ENCODE data around the gene ITGB2.

The ITGB2 gene

DNA sequence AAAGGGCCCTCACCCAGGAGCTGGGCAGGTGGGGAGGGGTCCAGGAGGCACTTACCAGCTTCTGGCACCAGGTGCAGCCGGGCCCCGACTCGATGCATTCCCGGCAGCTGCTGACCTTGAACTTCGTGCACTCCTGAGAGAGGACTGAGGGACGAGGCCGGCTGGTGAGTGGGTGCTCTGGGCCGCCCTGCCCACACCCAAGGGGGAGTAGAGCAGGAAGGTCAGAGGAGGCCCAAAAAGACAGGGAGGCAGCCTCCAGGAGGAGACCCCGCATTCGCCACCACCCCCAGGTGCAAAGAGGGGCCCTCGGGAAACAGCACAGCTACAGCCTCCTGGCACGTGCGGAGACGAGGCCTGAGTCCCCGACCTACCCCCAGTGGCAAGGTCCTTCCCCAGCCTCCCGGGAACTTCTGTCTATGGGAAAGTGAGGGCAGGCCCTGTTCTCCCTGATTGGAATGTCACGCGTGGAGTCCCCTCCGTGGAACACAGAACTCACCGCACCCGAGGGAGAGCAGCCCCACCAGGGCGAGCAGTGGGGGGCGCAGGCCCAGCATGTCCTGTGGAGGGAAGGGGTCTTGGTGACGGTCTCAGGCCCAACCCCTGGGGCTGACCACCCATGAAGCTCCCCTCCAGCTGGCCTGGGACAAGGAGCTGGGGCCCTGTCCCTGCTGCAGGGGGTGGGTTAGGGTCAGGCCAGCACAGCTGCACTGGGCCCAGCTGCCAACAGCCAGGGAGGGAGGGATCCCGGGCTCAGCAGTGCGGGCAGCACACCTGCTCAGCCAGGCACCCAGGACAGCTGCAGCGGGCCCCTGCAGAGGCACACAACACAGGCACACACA, 10.3 kb downstream of the ITGB2 start:
- DNase-seq (ENCODE audit: low spot score): no peak

DNA sequence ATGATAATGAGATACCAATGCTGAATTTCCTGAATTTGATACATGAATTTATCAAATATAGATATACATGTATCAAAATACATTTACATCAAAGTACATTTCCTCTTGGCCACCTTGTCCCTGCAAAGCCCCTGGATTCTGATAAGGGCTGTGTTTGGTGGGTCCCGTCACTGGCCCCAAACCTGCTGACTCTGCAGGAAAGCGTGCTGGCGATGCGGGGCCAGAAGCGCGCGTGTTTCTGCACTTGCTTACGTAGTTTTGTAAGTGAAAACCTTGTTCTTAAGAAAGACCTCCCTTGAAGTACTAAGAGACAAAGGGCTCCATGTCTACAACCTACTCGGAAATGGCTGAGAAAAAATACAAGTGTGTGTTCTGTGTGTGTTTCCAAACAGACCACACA, 11.0 kb downstream of the ITGB2 start:
- DNase-seq (ENCODE audit: low spot score): no peak

DNA sequence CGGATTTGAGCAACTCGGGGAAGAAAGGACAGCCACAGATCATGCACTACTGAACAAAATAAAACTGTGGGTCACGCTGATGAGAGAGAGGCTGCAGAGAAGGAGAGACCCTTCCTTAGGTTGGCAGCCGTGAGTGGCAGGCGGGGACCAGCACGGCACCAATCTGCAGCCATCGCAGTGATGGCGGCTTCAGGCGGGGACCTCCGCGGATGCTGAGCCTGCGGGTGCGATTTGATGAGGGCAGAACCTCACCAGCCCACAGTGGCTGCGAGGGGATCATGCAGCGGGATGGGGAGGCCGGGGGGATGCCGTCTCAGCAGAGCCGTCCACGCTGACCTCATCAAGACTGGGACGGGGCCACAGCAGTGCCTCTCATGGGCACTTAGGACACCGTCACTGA, 11.8 kb downstream of the ITGB2 start:
- no peak for DNase-seq (ENCODE audit: low spot score)

DNA sequence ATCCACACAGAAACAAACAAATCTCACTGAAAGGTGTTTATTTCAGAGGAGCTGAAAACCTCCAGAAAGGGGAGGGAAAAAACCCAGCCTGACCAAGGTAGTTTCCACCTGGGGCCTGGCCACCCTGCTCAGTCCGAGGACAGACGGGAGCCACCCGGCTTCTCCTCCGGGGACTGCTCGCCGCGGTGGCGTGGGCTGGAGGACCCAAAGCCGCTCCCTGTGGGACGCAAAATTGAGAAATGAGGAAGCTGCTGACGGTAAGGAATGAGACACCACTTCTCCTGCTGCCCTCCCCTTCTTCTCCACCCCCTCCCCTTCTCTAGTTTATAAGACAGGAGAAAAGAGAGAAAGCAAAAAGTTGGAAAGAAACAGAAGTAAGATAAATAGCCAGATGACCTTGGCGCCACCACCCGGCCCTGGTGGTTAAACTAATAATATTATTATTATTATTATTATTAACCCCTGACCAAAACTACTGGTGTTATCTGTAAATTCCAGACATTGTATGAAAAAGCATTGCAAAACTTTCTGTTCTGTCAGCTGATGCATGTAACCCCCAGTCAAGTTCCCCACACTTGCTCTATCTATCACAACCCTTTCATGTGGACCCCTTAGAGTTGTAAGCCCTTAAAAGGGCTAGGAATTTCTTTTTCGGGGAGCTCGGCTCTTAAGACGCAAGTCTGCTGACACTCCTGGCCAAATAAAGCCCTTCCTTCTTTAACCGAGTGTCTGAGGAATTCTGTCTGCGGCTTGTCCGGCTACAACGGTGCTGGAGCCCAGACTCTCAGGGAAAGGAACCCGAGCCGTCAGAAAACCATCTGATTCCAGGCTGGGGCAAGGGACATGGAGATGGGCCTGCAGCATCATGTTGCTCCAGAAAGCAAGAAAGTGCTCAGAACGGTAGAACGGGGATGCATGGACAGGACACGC, 12.5 kb downstream of the ITGB2 start:
- no peak for DNase-seq (ENCODE audit: low spot score)

DNA sequence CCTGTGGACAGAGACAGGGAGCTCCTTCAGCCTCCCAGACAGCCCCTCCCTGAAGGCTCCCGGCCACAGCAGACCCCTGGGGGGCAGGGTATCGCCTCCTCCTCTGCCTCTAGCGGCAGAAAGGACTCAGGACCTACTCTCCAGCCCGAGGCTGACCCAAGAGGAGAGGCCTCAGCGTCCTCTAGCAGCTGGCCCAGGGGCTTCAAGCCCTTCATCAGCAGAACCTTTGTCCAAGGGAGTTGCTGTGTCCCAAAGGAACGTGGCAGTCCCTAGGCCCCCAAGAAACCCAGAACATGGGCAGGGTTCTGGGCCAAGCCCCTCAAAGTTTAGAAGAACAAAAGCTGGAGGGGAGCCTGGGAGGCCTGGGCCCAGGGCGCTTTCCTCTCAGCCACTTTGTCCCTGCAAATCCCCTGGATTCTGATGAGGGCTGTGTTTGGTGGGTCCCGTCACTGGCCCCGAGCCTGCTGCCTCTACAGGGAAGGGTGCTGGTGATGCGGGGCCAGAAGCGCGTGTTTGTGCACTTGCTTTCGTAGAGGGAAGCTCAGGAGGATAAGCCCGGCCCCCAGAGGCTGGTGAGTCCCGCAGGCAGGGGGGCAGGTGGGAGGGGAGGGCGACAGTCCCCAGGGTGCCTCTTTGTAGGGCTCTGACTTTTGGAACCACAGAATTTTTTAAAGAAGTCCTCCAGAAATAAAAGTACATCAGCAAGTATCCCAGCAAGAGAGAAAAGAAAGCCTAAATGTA, 13.3 kb downstream of the ITGB2 start:
- no peak for DNase-seq (ENCODE audit: low spot score)

DNA sequence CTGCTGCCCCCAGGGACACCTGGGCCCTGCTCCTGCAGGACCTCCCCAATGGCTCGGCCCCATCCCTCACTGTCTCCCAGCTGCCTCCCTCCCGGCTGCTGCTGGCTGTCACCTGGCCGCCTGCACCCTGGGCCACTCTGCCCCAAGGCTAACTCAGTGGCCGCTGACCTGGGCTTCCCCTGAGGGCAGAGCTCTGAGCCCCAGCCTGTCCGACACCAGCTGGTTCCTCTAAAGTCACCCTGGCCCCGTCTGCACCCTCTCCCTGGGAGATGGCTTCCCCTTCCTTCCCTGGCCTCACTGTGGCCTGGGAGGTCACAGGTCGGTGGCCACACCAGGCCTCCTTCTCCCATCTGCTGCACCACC, 15.0 kb downstream of the ITGB2 start:
- DNase-seq (ENCODE audit: low spot score): no peak

DNA sequence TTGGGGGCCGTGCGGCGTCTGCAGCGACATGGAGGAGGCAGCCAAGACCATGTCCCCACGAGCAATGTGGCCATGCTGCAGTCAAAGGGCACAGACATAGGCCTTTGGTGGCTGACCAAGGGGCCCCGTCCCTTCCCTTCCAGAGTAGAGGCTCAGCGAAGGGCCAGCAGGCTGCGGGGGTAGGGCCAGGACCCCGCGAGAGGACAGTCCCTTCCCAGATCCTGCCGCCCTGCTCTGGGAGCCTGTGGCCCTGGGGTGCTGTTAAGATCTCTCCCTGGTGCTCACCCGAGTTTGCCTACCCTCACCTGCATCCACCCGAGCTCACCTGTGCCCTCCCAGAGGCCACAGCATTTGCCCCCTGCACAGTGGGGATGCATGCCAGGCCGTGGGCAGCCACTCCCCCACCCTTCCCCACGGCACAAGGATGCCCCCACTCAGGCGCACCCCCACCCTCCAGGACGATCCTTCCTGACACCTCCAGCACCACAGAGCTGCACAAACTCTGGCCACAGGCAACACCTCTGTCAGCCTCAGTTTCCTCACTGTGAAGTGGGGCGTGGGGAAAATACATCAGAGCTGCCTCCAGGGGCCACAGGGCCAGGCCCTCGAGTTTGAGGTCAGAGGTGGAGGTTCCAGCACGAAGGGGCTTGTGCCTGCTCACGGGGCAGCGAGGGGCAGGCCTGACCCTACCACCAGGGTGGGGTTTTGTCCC, 15.5 kb downstream of the ITGB2 start:
- no peak for DNase-seq (ENCODE audit: low spot score)

DNA sequence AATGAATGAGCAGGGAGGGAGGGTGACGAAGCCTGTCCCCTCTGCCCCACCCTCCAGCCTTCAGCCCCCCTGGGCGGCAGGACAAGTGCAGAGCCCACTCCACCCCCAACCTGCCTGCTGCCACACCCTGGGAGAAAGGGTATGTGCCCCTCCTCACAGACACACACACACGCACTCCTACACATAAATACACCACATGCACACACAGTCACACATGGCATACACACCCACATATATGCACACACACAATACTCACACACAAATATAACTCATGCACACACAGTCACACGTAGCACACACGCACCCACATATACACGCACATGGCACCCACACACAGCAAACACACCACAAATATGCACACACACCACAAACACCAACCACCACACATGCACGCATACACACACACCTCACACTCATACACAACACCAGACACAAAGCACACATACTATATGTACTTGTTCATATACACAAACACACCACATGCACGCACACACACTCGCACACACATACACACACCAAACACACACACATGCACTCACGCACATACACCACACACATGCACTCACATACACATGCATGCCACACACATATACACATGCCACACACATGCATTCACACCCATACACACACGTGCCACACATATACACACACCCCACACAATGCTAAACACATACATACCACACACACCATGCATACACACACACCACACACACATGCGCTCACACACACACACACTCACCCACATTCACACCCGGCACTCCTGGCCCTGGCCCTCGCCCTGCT, 16.4 kb downstream of the ITGB2 start:
- DNase-seq (ENCODE audit: low spot score): no peak

DNA sequence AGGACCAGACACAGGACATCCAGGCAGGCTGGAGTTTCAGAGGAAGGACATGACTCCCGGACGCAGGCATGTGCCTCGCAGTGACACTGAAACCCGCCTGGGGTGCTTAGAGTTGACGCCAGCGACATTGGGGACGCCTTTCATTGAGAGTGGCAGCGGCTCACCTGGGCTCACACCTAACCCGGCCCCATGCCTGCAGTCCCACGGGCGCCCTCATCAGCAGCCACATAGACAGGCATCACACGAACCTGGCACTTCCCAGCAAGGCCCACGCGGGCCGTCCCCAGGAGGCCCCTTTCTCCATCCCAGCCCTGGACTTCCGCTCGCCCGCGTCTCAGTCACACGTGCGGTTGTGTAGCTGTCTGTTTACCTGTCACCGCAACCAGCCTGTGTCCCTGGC, 17.0 kb downstream of the ITGB2 start:
- no peak for DNase-seq (ENCODE audit: low spot score)

DNA sequence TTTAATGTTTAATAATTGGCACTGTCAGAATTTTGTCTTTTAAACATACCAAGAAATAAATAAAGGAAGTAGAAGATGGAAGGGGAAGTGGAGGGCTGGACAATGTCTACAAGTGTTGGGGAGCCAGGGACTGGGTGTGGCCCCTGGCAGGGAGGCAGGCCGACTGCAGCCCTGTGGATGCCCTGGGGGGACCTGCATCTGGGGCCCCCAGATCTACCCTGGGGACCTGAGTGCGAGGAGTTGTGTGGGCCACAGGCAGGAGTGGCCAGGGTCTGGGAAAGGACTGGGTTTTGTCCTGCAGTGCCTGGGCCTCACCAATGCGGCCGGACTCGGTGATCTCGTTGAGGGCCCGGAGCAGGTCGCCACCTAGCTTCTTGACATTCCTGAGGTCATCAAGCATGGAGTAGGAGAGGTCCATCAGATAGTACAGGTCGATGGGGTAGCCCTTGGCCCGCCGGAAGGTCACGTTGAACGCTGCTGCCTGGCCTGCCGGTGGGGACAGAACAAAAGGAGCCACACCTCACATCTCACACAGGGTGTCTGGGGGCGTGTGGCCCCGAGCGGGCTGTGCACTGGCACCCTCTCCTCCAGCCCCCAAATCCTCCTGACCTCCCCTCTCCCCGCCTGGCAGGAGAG, 17.5 kb downstream of the ITGB2 start:
- no peak for DNase-seq (ENCODE audit: low spot score)

DNA sequence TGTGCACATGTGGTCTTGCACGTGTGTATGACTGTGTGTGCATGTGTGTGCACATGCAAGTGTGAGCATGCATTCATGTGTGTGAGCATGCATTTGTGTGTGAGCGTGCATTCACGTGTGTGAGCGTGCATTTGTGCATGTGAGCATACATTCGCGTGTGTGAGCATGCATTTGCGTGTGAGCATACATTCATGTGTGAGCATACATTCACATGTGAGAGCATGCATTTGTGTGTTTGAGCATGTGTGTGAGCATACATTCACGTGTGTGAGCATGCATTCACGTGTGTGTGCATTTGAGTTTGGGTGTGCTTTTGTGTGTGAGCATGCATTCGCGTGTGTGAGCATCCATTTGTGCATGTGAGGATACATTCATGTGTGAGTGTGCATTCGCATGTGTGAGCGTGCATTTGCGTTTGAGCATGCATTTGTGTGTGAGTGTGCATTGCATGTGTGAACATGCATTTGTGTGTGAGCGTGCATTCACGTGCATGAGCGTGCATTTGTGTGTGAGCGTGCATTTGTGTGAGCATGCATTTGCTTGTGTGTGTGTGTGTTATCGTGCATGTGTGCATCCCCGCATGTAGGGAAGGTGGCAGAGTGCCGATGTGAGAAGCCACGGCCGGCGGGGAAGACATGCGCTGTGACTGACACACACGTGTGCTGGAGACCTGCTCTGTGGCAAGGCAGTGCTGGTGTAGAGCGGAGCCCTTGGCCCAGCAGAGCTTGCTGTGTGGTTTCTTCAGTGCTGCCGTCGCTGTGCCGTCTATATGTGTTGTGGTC, 18.2 kb downstream of the ITGB2 start:
- no peak for DNase-seq (ENCODE audit: low spot score)

DNA sequence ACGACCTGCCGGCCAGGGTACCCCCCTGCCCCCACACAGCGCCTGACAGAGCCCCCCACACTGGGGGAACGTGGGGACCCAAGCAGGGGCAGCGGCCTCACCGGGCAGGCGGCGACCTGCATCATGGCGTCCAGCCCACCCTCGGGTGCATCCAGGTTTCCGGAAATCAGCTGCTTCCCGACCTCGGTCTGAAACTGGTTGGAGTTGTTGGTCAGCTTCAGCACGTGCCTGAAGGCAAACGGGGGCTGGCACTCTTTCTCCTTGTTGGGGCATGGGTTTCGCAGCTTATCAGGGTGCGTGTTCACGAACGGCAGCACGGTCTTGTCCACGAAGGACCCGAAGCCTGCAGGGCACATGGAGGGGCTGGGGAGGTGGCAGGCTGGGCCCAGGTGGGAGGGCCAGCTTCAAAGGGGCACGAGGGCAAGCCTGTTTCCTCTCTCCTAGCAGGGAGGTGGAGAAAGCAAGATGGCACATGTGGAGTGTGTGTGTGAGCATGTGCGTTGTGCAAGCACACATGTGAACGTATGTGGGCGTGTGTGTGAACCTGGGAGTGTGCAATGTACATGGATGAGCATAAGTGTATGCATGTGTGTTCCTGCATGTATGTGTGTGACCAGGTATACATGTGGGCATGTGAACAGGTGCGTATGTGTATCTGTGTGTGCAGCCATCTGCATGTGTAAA, 19.2 kb downstream of the ITGB2 start:
- no peak for DNase-seq (ENCODE audit: low spot score)

DNA sequence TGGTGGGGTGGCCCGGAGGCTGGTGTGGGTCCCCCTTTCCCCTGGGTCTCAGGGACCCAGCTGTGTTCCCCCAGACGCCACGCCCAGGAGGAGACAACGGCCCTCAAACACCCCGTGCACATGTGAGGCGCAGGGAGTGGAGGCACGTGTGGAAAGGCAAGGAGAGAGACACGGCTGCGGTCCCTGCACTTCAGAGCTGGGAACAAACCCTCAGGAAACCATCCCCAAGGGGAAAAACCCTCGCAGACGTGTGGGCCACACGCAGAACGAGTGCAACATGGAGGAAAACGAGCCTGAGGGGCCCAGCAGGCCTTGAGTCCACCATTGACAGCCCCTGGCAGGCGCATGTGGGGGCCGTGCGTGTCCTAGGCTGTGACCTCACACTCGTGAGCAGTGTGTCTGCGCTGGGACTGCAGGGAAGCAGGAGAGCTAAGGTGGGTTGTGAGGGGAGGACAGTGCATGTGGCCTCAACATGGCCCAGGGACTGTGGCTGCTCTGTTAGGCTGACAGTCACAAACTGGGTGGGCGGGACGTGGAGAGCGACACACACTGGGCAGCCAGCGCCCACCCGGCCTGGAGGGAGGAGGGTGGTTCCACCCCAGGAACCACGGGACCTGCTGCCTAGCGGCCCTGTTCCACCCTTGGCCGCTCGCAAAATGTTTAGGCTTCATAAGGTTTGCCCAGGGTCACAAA, 20.0 kb downstream of the ITGB2 start:
- DNase-seq (ENCODE audit: low spot score): no peak

DNA sequence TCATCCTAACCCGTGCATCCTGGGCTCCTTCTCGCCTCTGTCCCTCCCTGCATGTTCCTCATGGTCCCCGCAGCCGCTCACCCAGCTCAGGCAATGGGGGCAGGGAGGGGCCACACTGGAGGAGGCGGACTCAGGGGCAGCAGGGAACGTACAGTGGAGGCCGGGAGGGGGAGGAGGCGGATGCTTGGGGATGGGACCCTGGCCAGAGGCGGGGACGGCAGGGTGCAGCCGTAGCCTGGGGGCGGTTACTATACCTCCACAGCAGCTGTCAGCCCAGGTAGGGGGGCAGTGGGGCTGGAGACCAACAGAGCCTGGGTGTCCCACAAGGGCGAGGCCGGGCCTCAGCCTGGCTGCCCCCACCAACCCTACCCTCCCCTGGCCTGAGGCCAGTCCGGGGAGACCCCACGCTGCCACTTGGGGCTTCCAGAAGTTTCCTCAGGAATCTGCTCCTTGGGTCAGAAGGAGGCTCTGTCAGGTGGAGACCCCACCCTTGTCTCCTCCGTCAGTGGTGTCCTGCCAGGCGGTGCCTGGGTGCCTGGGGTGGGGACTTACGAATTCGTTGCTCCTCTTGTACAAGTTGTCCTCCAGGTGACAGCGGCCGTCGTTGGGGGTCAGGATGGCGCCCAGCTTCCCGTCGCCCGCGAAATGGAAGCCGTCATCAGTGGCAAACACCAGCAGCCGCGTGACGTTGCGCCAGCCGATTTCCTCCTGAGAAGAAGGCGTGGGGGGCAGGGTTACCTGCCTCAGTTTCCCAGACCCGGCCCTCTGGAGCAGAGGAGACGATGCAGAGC, 20.7 kb downstream of the ITGB2 start:
- DNase-seq (ENCODE audit: low spot score): no peak

DNA sequence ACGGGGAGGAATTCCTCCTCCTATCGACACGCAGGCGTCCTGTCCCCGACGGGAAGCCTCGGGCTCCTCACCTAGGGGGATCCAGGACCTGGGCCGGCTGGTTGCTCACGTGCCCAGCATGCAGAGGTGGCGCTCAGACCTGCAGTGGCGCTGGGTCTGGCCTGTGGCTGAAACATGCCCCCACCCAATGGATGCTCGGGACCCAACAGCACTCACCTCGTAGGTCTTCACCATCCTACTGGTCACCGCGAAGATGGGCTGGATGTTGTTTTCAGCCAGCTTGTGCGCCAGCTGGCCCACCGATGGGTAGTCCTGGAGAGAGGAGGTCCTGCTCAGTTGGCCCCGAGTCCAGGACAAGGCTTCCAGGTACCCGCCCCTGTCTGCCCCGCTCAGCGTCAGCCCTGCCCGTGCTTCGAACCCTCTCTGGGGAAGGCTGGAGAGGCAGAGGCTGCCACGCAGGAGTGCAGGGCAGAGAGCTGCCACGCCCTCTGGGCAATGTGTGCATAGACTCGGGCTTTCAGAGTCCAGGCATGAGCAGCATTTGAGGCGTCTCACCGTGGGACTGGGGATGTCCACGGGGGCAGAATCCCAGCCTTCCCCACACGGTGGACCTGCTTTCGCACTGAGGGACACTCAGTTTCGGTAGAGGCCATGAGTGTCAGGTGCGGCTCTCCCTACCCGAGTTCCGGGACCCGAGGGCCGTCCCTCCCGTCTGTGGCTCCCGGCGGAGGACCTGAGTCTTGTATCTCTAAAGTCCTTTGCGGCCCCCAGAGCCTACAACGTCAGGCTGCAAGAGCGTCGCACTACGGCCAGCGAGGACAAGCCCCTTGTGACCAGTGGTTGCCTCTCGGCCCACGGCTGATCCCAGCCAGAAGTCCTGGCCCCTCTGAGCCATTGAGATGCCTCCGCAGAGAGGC, 21.6 kb downstream of the ITGB2 start:
- no peak for DNase-seq (ENCODE audit: low spot score)

DNA sequence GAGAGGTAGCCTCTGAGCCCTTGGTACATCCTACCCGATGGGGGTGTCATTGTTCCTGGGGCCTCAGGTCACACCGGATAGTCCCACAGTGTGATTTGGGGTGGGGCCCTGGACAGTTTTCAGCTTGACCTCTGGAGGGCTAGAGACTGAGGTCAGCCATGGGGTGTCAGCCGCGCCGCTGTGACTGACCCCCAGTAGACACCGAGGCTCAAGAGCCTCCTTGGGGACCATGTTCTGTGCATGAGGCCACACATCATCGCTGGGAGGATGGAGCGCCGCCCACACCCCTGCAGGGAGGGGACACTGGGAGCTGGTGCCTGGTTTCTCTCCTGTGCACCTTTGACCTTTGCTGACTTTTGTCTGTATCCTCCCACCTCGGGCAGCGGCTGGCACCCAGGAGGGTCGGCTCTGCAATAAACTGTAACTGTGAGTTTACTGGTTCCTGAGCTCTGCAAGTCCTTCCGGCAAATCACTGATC, 22.6 kb downstream of the ITGB2 start:
- DNase-seq (ENCODE audit: low spot score): no peak

Measured in RKO (cell line).